Measurements from ENCODE around the gene KIF2A.

KIF2A gene

DNA sequence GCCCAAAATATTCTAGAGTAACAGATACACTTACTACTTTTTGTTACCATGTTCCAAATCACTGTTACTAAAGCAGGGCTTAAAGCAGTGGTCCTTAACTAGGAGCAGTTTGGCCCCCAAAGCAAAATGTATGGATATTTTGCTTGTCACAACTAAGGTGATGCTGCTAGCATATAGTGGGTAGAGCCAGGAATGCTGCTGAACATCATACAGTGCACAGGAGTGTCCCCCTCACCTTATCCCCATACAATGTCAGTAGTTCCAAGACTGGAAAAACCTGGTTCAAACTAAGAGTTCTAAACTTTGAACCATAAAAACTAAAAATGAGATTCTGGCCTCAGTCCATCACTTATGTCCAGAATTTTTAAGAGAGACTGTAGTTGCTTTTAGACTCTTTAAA, 69.6 kb downstream of the KIF2A start:
- Histone ChIP-seq H3K27ac (no peak overlapping the region), H3K4me1 (ENCODE audit: control insufficient read depth in 1 of 2, insufficient read depth in 1 of 2, low read depth in 1 of 2, low read length in 1 of 2) (no peaks in the 10 kb centered on the region), H3K27me3 (no peaks in the 10 kb centered on the region), H3K4me3 (ENCODE audit: low read depth in 1 of 2, low read length in 1 of 2) (no peak overlapping the region), H3K9me3 (no peaks in the 10 kb centered on the region), H3K36me3 (peaks cover 72% of the 10 kb centered on the region)
- TF ChIP-seq, protein P1, sequence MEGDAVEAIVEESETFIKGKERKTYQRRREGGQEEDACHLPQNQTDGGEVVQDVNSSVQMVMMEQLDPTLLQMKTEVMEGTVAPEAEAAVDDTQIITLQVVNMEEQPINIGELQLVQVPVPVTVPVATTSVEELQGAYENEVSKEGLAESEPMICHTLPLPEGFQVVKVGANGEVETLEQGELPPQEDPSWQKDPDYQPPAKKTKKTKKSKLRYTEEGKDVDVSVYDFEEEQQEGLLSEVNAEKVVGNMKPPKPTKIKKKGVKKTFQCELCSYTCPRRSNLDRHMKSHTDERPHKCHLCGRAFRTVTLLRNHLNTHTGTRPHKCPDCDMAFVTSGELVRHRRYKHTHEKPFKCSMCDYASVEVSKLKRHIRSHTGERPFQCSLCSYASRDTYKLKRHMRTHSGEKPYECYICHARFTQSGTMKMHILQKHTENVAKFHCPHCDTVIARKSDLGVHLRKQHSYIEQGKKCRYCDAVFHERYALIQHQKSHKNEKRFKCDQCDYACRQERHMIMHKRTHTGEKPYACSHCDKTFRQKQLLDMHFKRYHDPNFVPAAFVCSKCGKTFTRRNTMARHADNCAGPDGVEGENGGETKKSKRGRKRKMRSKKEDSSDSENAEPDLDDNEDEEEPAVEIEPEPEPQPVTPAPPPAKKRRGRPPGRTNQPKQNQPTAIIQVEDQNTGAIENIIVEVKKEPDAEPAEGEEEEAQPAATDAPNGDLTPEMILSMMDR (IDR thresholded peaks at IDR 0.05) = no peak

DNA sequence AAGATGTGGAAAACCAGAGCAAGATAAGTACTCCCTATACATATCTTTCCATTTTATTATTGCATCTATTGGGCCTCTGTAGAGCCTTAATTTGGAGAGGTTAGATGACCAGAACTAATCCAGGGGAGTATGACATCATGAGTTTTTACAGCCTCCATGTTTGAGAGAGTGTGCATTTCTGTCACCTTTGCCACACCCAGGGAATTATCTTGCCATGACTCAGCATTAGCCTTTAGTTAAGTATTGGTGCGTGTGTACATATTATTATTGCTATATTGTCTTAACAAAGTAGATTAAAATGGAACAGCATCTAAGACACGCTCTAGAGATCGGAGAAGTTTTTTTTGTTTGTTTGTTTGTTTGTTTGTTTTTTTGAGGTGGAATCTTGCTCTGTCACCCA, 70.1 kb downstream of the KIF2A start:
- no peak overlapping the region for H3K4me3 ChIP-seq (ENCODE audit: low read depth in 1 of 2, low read length in 1 of 2)
- no peaks in the 10 kb centered on the region for H3K27me3 ChIP-seq
- H3K36me3 ChIP-seq = peaks cover 76% of the 10 kb centered on the region
- TF ChIP-seq, protein P1 (IDR thresholded peaks at IDR 0.05) = no peak
- no peaks in the 10 kb centered on the region for H3K9me3 ChIP-seq
- H3K4me1 ChIP-seq (ENCODE audit: control insufficient read depth in 1 of 2, insufficient read depth in 1 of 2, low read depth in 1 of 2, low read length in 1 of 2) = no peaks in the 10 kb centered on the region
- no peak overlapping the region for H3K27ac ChIP-seq

DNA sequence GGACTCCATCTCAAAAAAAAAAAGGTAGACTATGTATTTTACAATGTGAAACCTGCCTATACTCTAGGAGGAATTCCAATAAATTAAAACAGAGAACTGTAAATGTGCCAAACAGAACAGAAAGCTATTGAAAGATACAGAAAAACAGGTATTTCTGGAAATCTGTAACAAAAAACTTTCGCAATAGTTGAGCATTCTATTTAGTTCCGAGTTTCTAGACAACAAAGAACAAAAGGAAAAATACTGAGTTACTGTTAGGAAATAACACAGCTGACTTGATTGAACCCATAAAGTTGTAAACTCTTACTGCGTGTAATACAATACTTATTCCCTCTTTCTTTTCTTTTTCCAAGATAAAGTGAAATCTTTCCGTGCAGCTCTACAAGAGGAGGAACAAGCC, 79.1 kb downstream of the KIF2A start:
- H3K27ac ChIP-seq = no peak overlapping the region
- no peaks in the 10 kb centered on the region for H3K4me1 ChIP-seq (ENCODE audit: control insufficient read depth in 1 of 2, insufficient read depth in 1 of 2, low read depth in 1 of 2, low read length in 1 of 2)
- H3K36me3 ChIP-seq = peaks cover 71% of the 10 kb centered on the region
- H3K4me3 ChIP-seq (ENCODE audit: low read depth in 1 of 2, low read length in 1 of 2) = no peak overlapping the region
- no peaks in the 10 kb centered on the region for H3K9me3 ChIP-seq
- TF ChIP-seq, protein P1 (IDR thresholded peaks at IDR 0.05) = no peak
- no peaks in the 10 kb centered on the region for H3K27me3 ChIP-seq

DNA sequence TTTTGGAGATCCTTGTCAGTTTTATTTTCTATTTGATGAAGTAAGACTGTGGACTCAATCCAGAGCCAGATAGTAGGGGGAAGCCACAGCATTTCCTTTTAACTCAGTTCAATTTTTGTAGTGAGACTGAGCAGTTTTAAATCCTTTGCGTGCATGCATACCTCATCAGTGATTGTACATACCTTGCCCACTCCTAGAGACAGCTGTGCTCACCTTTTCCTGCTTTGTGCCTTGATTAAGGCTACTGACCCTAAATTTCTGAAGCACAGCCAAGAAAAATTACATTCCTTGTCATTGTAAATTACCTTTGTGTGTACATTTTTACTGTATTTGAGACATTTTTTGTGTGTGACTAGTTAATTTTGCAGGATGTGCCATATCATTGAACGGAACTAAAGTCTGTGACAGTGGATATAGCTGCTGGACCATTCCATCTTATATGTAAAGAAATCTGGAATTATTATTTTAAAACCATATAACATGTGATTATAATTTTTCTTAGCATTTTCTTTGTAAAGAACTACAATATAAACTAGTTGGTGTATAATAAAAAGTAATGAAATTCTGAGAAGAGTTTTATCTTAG, 79.9 kb downstream of the KIF2A start:
- H3K4me1 ChIP-seq (ENCODE audit: control insufficient read depth in 1 of 2, insufficient read depth in 1 of 2, low read depth in 1 of 2, low read length in 1 of 2) = no peaks in the 10 kb centered on the region
- H3K9me3 ChIP-seq = no peaks in the 10 kb centered on the region
- H3K4me3 ChIP-seq (ENCODE audit: low read depth in 1 of 2, low read length in 1 of 2) = no peak overlapping the region
- peaks cover 70% of the 10 kb centered on the region for H3K36me3 ChIP-seq
- H3K27ac ChIP-seq = no peak overlapping the region
- TF ChIP-seq, protein P1 (IDR thresholded peaks at IDR 0.05) = no peak
- no peaks in the 10 kb centered on the region for H3K27me3 ChIP-seq

DNA sequence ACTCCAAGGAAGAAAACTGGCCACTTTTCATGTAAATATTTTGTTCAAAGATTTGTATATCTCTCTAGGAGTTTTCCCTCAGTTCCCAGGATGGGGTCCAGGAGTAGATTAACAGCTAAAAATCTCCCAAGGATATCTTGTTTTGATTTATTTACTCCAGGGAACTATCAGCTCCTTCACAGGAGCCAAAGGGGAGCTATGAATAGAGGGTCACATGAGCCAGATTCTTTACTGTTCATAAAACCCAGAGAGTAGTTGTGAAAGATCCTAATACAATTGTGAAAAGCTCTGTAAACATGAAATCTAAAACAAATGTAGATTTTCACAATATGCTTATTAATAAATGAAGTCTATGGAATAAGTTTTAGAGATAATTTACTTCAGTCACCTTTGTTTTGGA, 80.8 kb downstream of the KIF2A start:
- Histone ChIP-seq H3K4me1 (ENCODE audit: control insufficient read depth in 1 of 2, insufficient read depth in 1 of 2, low read depth in 1 of 2, low read length in 1 of 2) (no peaks in the 10 kb centered on the region), H3K36me3 (peaks cover 69% of the 10 kb centered on the region), H3K27ac (no peak overlapping the region), H3K27me3 (no peaks in the 10 kb centered on the region), H3K4me3 (ENCODE audit: low read depth in 1 of 2, low read length in 1 of 2) (no peak overlapping the region), H3K9me3 (no peaks in the 10 kb centered on the region)
- TF ChIP-seq, protein P1 (IDR thresholded peaks at IDR 0.05) = no peak
